T47D (cell line): ENCODE results near the gene RHO.

ENCODE experiments used
- DNase-seq, 2 experiments: peaks; one replicate each; pipeline versions ENCODE4 v3.0.0 to v3.0.0-alpha.2; 2011 to 2012; ENCODE audit warnings: low read depth in 1 of 2, low spot score in 1 of 2
- JUND ChIP-seq: IDR thresholded peaks from 2 replicates; pipeline ENCODE4 v1.6.1; 2012; ENCODE audit warnings: low read depth
- in situ Hi-C: cut with HindIII; loops from 2 replicates; pipeline ENCODE4 v1.10.0; 2016; ENCODE audit warnings: low sequenced_read_pairs, low pct_unique_long_range_greater_than_20kb

The RHO gene

GRCh38 chr3:129577366-129577765 is 48.9 kb downstream of the RHO start:
- in situ Hi-C loops = no loop called here

GRCh38 chr3:129577925-129578786 is 49.7 kb downstream of the RHO start:
- TF ChIP-seq JUND = no peak
- no peak for DNase-seq
- in situ Hi-C loops = no loop called here

More at GRCh38 chr3:129577366-129577765, 48.9 kb downstream of the RHO start:
- no peak for DNase-seq
- no peak for TF ChIP-seq JUND

GRCh38 chr3:129579991-129580390 is 51.6 kb downstream of the RHO start:
- DNase-seq = no peak
- TF ChIP-seq JUND = no peak
- in situ Hi-C loops = no loop called here

- TF ChIP-seq JUND = no peak
- in situ Hi-C loops = no loop called here
- DNase-seq = no peak
Measured at GRCh38 chr3:129581623-129582022, 53.2 kb downstream of the RHO start.

- no peak for TF ChIP-seq JUND
- in situ Hi-C loops = no loop called here
- no peak for DNase-seq
Measured at GRCh38 chr3:129582799-129583198, 54.4 kb downstream of the RHO start.

- no peak for TF ChIP-seq JUND
- in situ Hi-C loops = no loop called here
- no peak for DNase-seq
Measured at GRCh38 chr3:129583289-129583688, 54.9 kb downstream of the RHO start.

GRCh38 chr3:129584631-129585030 is 56.2 kb downstream of the RHO start:
- in situ Hi-C loops = no loop called here
- TF ChIP-seq JUND = no peak

More at GRCh38 chr3:129584631-129585030, 56.2 kb downstream of the RHO start:
- no peak for DNase-seq
